A549 (cell line): Measurements from ENCODE around the gene DPYSL3. TPM values are rescaled to one million over a fixed set of nuclear protein-coding genes. Genes with fewer than 3 reads are reported as not detected.

Experiments used
- ATAC-seq, 2 experiments: fragments of 200-7000 bp in 1 of 2; fragments of >200 bp in 1 of 2; cut with Nextera tagmentation in 1 of 2; cut with Tn5 transposase in 1 of 2; 3 replicates each; pipeline versions ENCODE4 v1.8.0 to v1.9.1; 2018 to 2020; ENCODE audit warnings: mild to moderate bottlenecking in 1 of 2, moderate library complexity in 1 of 2
- CTCF ChIA-PET: fragments of 300-600 bp; sonication (Branson Sonifier 250); formaldehyde crosslinking; extraction: SDS; loops from one replicate; lab custom pipeline; 2021; ENCODE audit warnings: antibody characterized with exemption, inconsistent platforms; lab: Yijun Ruan, JAX
- POLR2A ChIA-PET: fragments of 350-600 bp; formaldehyde crosslinking; extraction: SDS; loops from one replicate; lab custom pipeline; 2021; ENCODE audit warnings: antibody characterized with exemption, inconsistent platforms; lab: Yijun Ruan, JAX
- DNase-seq, 2 experiments: peaks; one replicate each; pipeline versions ENCODE4 v3.0.0 to v3.0.0-alpha.2; 2011 to 2016; ENCODE audit warnings: low read depth in 1 of 2, low spot score in 1 of 2
- FAIRE-seq: peaks from 2 replicates; lab custom pipeline; 2011; peaks lifted over from hg19 to GRCh38; lab: Jason Lieb, UNC
- H3K27ac ChIP-seq, 2 experiments: fragments of >200 bp; sonication (Bioruptor Twin); formaldehyde crosslinking; 3 replicates each; pipeline ENCODE4 v1.5.1; 2016 to 2017
- H3K4me1 ChIP-seq: fragments of >200 bp; sonication (Bioruptor Twin); formaldehyde crosslinking; 3 replicates; pipeline ENCODE4 v1.6.1; 2016
- H3K4me2 ChIP-seq: fragments of >200 bp; sonication (Bioruptor Twin); formaldehyde crosslinking; 3 replicates; pipeline ENCODE4 v1.6.1; 2016
- H3K4me3 ChIP-seq: fragments of >200 bp; sonication (Bioruptor Twin); formaldehyde crosslinking; 3 replicates; pipeline ENCODE4 v1.5.1; 2016
- H3K9me3 ChIP-seq: fragments of >200 bp; sonication (Bioruptor Twin); formaldehyde crosslinking; 3 replicates; pipeline ENCODE4 v1.6.1; 2016
- BCL3 ChIP-seq: fragments of >200 bp; sonication (Bioruptor Twin); formaldehyde crosslinking; IDR thresholded peaks from 3 replicates; pipeline ENCODE4 v1.6.1; 2016
- CBX2 ChIP-seq: fragments of 200-600 bp; sonication (generic); IDR thresholded peaks from 2 replicates; pipeline ENCODE4 v1.6.1; 2016; ENCODE audit warnings: low read depth, mild to moderate bottlenecking, borderline replicate concordance
- CEBPB ChIP-seq, 2 experiments: fragments of >200 bp in 1 of 2; sonication (Bioruptor Twin) in 1 of 2; formaldehyde crosslinking in 1 of 2; IDR thresholded peaks; 2 replicates each; pipeline ENCODE4 v1.6.1; 2012 to 2016
- CTCF ChIP-seq: fragments of >200 bp; sonication (Bioruptor Twin); formaldehyde crosslinking; IDR thresholded peaks from 3 replicates; pipeline ENCODE4 v1.5.1; 2016
- EHF ChIP-seq: fragments of 250-450 bp; sonication (Bioruptor Pico); IDR thresholded peaks from 2 replicates; pipeline ENCODE4 v1.5.0; 2020; ENCODE audit warnings: mild to moderate bottlenecking
- EHMT2 ChIP-seq: fragments of 200-600 bp; sonication (generic); IDR thresholded peaks from 2 replicates; pipeline ENCODE4 v1.6.1; 2016; ENCODE audit warnings: antibody characterized with exemption, low read depth, mild to moderate bottlenecking, moderate library complexity
- FOSL2 ChIP-seq, 2 experiments: fragments of 450-650 bp in 1 of 2; fragments of >200 bp in 1 of 2; sonication (Bioruptor Twin) in 1 of 2; formaldehyde crosslinking; IDR thresholded peaks; 2 replicates each; pipeline versions ENCODE4 v1.5.0 to v1.6.1; 2016 to 2020; ENCODE audit warnings: mild to moderate bottlenecking in 1 of 2, moderate library complexity in 1 of 2
- GATA3 ChIP-seq: IDR thresholded peaks from 2 replicates; pipeline ENCODE4 v1.6.1; 2012; ENCODE audit warnings: borderline replicate concordance
- JUNB ChIP-seq: fragments of >200 bp; sonication (Bioruptor Twin); formaldehyde crosslinking; IDR thresholded peaks from 2 replicates; pipeline ENCODE4 v1.6.1; 2016
- KDM1A ChIP-seq: fragments of 200-600 bp; sonication (generic); IDR thresholded peaks from 2 replicates; pipeline ENCODE4 v1.6.1; 2016; ENCODE audit warnings: low read depth, mild to moderate bottlenecking
- MAFK ChIP-seq: fragments of 450-650 bp; IDR thresholded peaks from 2 replicates; pipeline ENCODE4 v1.6.1; 2014; ENCODE audit not compliant: partially characterized antibody
- MAZ ChIP-seq: fragments of 150-350 bp; IDR thresholded peaks from 2 replicates; pipeline ENCODE4 v1.6.1; 2014; ENCODE audit warnings: antibody characterized with exemption, low read depth, low read length, borderline replicate concordance
- NFE2L2 ChIP-seq: fragments of 150-350 bp; conservative IDR thresholded peaks from 2 replicates; pipeline ENCODE4 v1.6.1; 2014; ENCODE audit warnings: low read length
- PBX3 ChIP-seq: IDR thresholded peaks from 2 replicates; pipeline ENCODE4 v1.6.1; 2012
- RAD21 ChIP-seq, 2 experiments: fragments of >200 bp in 1 of 2; sonication (Bioruptor Twin) in 1 of 2; formaldehyde crosslinking in 1 of 2; IDR thresholded peaks in 1 of 2; conservative IDR thresholded peaks in 1 of 2; 2 replicates in 1 of 2; 3 replicates in 1 of 2; pipeline ENCODE4 v1.6.1; 2012 to 2018; ENCODE audit warnings: inconsistent platforms in 1 of 2
- REST ChIP-seq: fragments of 200-600 bp; sonication (generic); IDR thresholded peaks from 2 replicates; pipeline ENCODE4 v1.6.1; 2016; ENCODE audit warnings: antibody characterized with exemption, mild to moderate bottlenecking, moderate library complexity
- RFX5 ChIP-seq: fragments of 450-650 bp; IDR thresholded peaks from 2 replicates; pipeline ENCODE4 v1.7.1; 2014; ENCODE audit warnings: antibody characterized with exemption, mild to moderate bottlenecking, moderate library complexity
- RNF2 ChIP-seq: fragments of 200-600 bp; sonication (generic); IDR thresholded peaks from 2 replicates; pipeline ENCODE4 v1.6.1; 2016; ENCODE audit warnings: low read depth, mild to moderate bottlenecking, antibody characterized with exemption, moderate library complexity, borderline replicate concordance
- SMC3 ChIP-seq: fragments of >200 bp; sonication (Bioruptor Twin); formaldehyde crosslinking; IDR thresholded peaks from 3 replicates; pipeline ENCODE4 v1.6.1; 2018; ENCODE audit warnings: inconsistent platforms
- TFCP2L1 ChIP-seq: fragments of 250-450 bp; sonication (Bioruptor Pico); IDR thresholded peaks from 2 replicates; pipeline ENCODE4 v1.5.0; 2021; ENCODE audit warnings: mild to moderate bottlenecking
- WGBS: methylation state at CpG from one replicate; pipeline ENCODE4 v1.1.6; 2017; ENCODE audit errors: missing lambda C conversion rate; 5-methylcytosine and 5-hydroxymethylcytosine counted together
- polyA plus RNA-seq, 4 experiments: library from polyadenylated mRNA; depleted of rRNA in 3 of 4; stranded (reverse); fragments of >200 nt; fragmentation: RNase III in 1 of 4; extraction: RNeasy Plus Mini Kit Qiagen cat#74134 plus additional on column Dnase treatment in 1 of 4; gene quantifications; 2 replicates in 3 of 4; 3 replicates in 1 of 4; pipeline ENCODE4 v1.2.3, GENCODE V29; 2011 to 2017
- TF ChIP-seq, protein P1 (sequence below): IDR thresholded peaks from 2 replicates; pipeline ENCODE4 v1.6.1; 2012
- TF ChIP-seq, protein P2 (sequence below): fragments of 250-450 bp; sonication (Bioruptor Pico); IDR thresholded peaks from 2 replicates; pipeline ENCODE4 v1.5.0; 2020; ENCODE audit warnings: low read depth, mild to moderate bottlenecking, moderate library complexity

Gene DPYSL3
- polyA plus RNA-seq, 2 of the 4 experiments (the other 2 are of a cell fraction), result 16.5 to 22.3 TPM

- POLR2A ChIA-PET, result no interaction called here
- H3K4me3 ChIP-seq, result no peak overlapping the region
- no peak overlapping the region for H3K27ac ChIP-seq
- FAIRE-seq (no peak), DNase-seq (peak; percentile 43 to 55), ATAC-seq (peak; percentile 56 to 86; a peak in 5 of 6 replicates)
- 53% methylated on average over 7 of the region's 7 CpGs for WGBS
- H3K4me2 ChIP-seq, result peak overlapping the region; percentile 40
- no peaks in the 10 kb centered on the region for H3K9me3 ChIP-seq
- H3K4me1 ChIP-seq, result peaks cover 11% of the 10 kb centered on the region; the same call in 2 of the 3 replicates
- TF ChIP-seq JUNB (peak; percentile 45; the same call in 1 of the 2 replicates), CEBPB (IDR thresholded peaks at IDR 0.05) (peak in 1 of 2 experiments; percentile 35; a peak in 1 of 4 replicates), FOSL2 (IDR thresholded peaks at IDR 0.05) (no peak), FOSL2 (CRISPR knock-in tag; IDR thresholded peaks at IDR 0.05) (peak; percentile 30; the same call in 1 of the 2 replicates), BCL3 (no peak)
- TF ChIP-seq, protein P1, sequence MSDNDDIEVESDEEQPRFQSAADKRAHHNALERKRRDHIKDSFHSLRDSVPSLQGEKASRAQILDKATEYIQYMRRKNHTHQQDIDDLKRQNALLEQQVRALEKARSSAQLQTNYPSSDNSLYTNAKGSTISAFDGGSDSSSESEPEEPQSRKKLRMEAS, result no peak
- CTCF ChIA-PET, result interaction anchor here (0.8 to 1.8 kb wide), 3 partner anchors 9 to 48 kb away, joined by 3 to 6 read pairs (median 3); no protein-coding TSS in a partner anchor
Measured at GRCh38 chr5:147530530-147531389, 20.9 kb upstream of the DPYSL3 start.

- no peak for TF ChIP-seq SMC3
- no peak for TF ChIP-seq FOSL2 (IDR thresholded peaks at IDR 0.05)
- no peak for TF ChIP-seq FOSL2 (CRISPR knock-in tag; IDR thresholded peaks at IDR 0.05)
- no peak for TF ChIP-seq KDM1A
- TF ChIP-seq CTCF, result no peak
- TF ChIP-seq EHMT2, result no peak
- Histone ChIP-seq H3K27ac (no peak overlapping the region), H3K9me3 (no peaks in the 10 kb centered on the region), H3K4me2 (no peak overlapping the region), H3K4me3 (no peak overlapping the region), H3K4me1 (no peaks in the 10 kb centered on the region)
- CTCF ChIA-PET, result interaction anchor here (0.6 kb wide), 1 partner anchor 53 kb away, joined by 3 read pairs; no protein-coding TSS in a partner anchor
- POLR2A ChIA-PET, result no interaction called here
- ATAC-seq, result no peak
- no peak for FAIRE-seq
- WGBS, result 29% methylated on average over 4 of the region's 4 CpGs
- no peak for DNase-seq
Measured at GRCh38 chr5:147523069-147523468, 13.2 kb upstream of the DPYSL3 start.

GRCh38 chr5:147522435-147522834 is 12.6 kb upstream of the DPYSL3 start:
- no peak for DNase-seq
- CTCF ChIA-PET, result interaction anchor here (0.6 to 2.1 kb wide), 2 partner anchors 12 to 54 kb away, joined by 3 to 8 read pairs; partner anchors contain the start of gene DPYSL3
- no peak for TF ChIP-seq RFX5
- TF ChIP-seq NFE2L2, result no peak
- no peak for TF ChIP-seq EHF (CRISPR knock-in tag)
- no peak for TF ChIP-seq MAFK
- TF ChIP-seq CEBPB (IDR thresholded peaks at IDR 0.05), result no peak
- TF ChIP-seq, protein P2, sequence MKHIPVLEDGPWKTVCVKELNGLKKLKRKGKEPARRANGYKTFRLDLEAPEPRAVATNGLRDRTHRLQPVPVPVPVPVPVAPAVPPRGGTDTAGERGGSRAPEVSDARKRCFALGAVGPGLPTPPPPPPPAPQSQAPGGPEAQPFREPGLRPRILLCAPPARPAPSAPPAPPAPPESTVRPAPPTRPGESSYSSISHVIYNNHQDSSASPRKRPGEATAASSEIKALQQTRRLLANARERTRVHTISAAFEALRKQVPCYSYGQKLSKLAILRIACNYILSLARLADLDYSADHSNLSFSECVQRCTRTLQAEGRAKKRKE, result no peak
- no peak for TF ChIP-seq MAZ
- no peak for TF ChIP-seq PBX3
- TF ChIP-seq RAD21 (conservative IDR thresholded peaks at IDR 0.05 in 1 of 2, IDR thresholded peaks at IDR 0.05 in 1 of 2), result no peak
- TF ChIP-seq KDM1A, result no peak
- TF ChIP-seq REST, result no peak
- no peak for TF ChIP-seq CBX2
- no peak for TF ChIP-seq TFCP2L1 (CRISPR knock-in tag)
- no peak for TF ChIP-seq RNF2
- TF ChIP-seq GATA3, result no peak

More at GRCh38 chr5:147522435-147522834, 12.6 kb upstream of the DPYSL3 start:
- Histone ChIP-seq H3K4me3 (no peak overlapping the region), H3K27ac (no peak overlapping the region), H3K9me3 (no peaks in the 10 kb centered on the region), H3K4me2 (no peak overlapping the region), H3K4me1 (no peaks in the 10 kb centered on the region)
- FAIRE-seq (no peak), ATAC-seq (no peak)
- POLR2A ChIA-PET, result no interaction called here
- 4% methylated on average over 3 of the region's 3 CpGs for WGBS
